ENCODE results near the gene SPPL2B.

Gene SPPL2B

DNA sequence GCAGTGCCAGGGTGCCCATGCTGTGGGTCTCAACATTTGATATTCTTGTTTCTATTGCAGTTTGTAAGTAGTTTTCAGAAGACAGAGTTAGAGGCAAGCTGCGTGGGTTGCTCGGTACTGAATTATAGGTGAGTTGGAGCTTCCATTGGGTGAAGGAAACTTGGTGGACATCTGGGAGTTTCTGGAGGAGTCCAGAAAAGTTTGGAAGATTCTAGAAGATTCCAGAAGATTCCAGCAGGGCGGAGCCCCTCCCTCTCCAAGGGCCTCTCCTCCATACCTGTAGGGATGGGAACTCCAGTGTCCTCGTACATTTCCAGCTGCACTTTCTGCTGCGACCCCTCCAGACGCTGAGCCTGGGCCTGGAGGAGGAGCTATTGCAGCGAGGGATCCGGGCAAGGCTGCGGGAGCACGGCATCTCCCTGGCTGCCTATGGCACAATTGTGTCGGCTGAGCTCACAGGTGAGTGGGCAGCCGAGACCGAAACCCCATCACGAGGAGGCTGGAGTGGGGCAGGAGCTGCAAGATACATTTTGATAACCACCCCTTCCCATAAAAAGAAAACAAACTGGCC lies 70.3 kb downstream of the SPPL2B start:
- H2AFZ ChIP-seq, result no peak overlapping the region
- H3K9me3 ChIP-seq (ENCODE audit: control insufficient read depth, low read length), result no peaks in the 10 kb centered on the region
- H3K4me3 ChIP-seq (ENCODE audit: low read depth, low read length), result no peak overlapping the region
- H3K9ac ChIP-seq, result no peak overlapping the region
- TF ChIP-seq, protein P1, sequence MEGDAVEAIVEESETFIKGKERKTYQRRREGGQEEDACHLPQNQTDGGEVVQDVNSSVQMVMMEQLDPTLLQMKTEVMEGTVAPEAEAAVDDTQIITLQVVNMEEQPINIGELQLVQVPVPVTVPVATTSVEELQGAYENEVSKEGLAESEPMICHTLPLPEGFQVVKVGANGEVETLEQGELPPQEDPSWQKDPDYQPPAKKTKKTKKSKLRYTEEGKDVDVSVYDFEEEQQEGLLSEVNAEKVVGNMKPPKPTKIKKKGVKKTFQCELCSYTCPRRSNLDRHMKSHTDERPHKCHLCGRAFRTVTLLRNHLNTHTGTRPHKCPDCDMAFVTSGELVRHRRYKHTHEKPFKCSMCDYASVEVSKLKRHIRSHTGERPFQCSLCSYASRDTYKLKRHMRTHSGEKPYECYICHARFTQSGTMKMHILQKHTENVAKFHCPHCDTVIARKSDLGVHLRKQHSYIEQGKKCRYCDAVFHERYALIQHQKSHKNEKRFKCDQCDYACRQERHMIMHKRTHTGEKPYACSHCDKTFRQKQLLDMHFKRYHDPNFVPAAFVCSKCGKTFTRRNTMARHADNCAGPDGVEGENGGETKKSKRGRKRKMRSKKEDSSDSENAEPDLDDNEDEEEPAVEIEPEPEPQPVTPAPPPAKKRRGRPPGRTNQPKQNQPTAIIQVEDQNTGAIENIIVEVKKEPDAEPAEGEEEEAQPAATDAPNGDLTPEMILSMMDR (IDR thresholded peaks at IDR 0.05), result no peak
- H3K4me1 ChIP-seq, result no peaks in the 10 kb centered on the region
- no peak overlapping the region for H3K27ac ChIP-seq
- no peak overlapping the region for H3K4me2 ChIP-seq (ENCODE audit: low read length)
- no peaks in the 10 kb centered on the region for H3K27me3 ChIP-seq (ENCODE audit: control insufficient read depth, insufficient read depth, low read length)
- H3K36me3 ChIP-seq (ENCODE audit: control insufficient read depth, insufficient read depth, low read length), result no peaks in the 10 kb centered on the region
- H3K79me2 ChIP-seq, result no peaks in the 10 kb centered on the region

DNA sequence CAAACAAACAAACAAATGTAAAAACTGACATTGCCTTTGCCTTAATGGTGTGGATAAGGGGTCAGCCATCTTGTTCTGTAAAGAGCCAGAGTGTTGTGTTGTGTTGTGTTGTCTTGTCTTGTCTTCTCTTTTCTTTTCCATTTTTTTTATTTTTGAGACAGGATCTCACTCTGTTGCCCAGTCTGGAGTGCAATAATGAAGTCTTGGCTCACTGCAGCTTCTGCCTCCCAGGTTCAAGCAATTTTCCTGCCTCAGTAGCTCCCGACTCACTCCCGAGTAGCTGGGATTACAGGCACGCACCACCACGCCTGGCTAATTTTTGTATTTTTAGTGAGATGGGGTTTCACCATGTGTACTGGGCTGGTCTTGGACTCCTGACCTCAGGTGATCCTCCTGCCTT lies 71.1 kb downstream of the SPPL2B start:
- no peak overlapping the region for H3K27ac ChIP-seq
- no peaks in the 10 kb centered on the region for H3K36me3 ChIP-seq (ENCODE audit: control insufficient read depth, insufficient read depth, low read length)
- no peaks in the 10 kb centered on the region for H3K79me2 ChIP-seq
- H3K4me3 ChIP-seq (ENCODE audit: low read depth, low read length), result no peak overlapping the region
- H3K4me2 ChIP-seq (ENCODE audit: low read length), result no peak overlapping the region
- no peak overlapping the region for H2AFZ ChIP-seq
- TF ChIP-seq, protein P1 (IDR thresholded peaks at IDR 0.05), result no peak
- H3K4me1 ChIP-seq, result no peaks in the 10 kb centered on the region
- no peaks in the 10 kb centered on the region for H3K9me3 ChIP-seq (ENCODE audit: control insufficient read depth, low read length)
- H3K9ac ChIP-seq, result no peak overlapping the region
- H3K27me3 ChIP-seq (ENCODE audit: control insufficient read depth, insufficient read depth, low read length), result no peaks in the 10 kb centered on the region
